HG03469 (cell line): ENCODE results near the gene PCNX3.

Experiments
- ATAC-seq: cut with Tn5 transposase; IDR thresholded peaks from one replicate; pipeline ENCODE4 v1.9.1; 2021; ENCODE audit warnings: mild to moderate bottlenecking, moderate library complexity, moderate number of reproducible peaks; ENCODE audit not compliant: unreplicated experiment

The PCNX3 gene

GRCh38 chr11:65596520-65596919 lies 19.1 kb upstream of the PCNX3 start:
- ATAC-seq: no peak

GRCh38 chr11:65598258-65598699 lies 17.3 kb upstream of the PCNX3 start:
- ATAC-seq: no peak

- no peak for ATAC-seq
Measured at GRCh38 chr11:65599216-65599954, 16.2 kb upstream of the PCNX3 start.

GRCh38 chr11:65599955-65600246 lies 15.7 kb upstream of the PCNX3 start:
- ATAC-seq: no peak

- no peak for ATAC-seq
Measured at GRCh38 chr11:65604258-65604657, 11.3 kb upstream of the PCNX3 start.

- ATAC-seq: no peak
Measured at GRCh38 chr11:65606876-65607613, 8.5 kb upstream of the PCNX3 start.

- no peak for ATAC-seq
Measured at GRCh38 chr11:65607614-65608426, 7.8 kb upstream of the PCNX3 start.

GRCh38 chr11:65609229-65609628 lies 6.3 kb upstream of the PCNX3 start:
- no peak for ATAC-seq

- ATAC-seq: no peak
Measured at GRCh38 chr11:65609665-65610064, 5.9 kb upstream of the PCNX3 start.

GRCh38 chr11:65610404-65610803 lies 5.2 kb upstream of the PCNX3 start:
- no peak for ATAC-seq

- ATAC-seq: no peak
Measured at GRCh38 chr11:65611028-65611757, 4.4 kb upstream of the PCNX3 start.

- ATAC-seq: no peak
Measured at GRCh38 chr11:65611758-65612603, 3.6 kb upstream of the PCNX3 start.

- no peak for ATAC-seq
Measured at GRCh38 chr11:65612691-65613090, 2.9 kb upstream of the PCNX3 start.

GRCh38 chr11:65613091-65613928 lies 2.3 kb upstream of the PCNX3 start:
- ATAC-seq: no peak

- ATAC-seq: no peak
Measured at GRCh38 chr11:65615950-65616574, 486 bp downstream of the PCNX3 start.

GRCh38 chr11:65616575-65617001 lies 1.0 kb downstream of the PCNX3 start:
- no peak for ATAC-seq

GRCh38 chr11:65617136-65617850 lies 1.7 kb downstream of the PCNX3 start:
- no peak for ATAC-seq
